ENCODE measurements around the gene SENP8. TPM values are rescaled to one million over a fixed set of nuclear protein-coding genes. Genes with fewer than 3 reads are reported as not detected.

The SENP8 gene
- total RNA-seq, 4 donors from 2014 or later: 1.3 to 4.2 (median 1.9) TPM

DNA sequence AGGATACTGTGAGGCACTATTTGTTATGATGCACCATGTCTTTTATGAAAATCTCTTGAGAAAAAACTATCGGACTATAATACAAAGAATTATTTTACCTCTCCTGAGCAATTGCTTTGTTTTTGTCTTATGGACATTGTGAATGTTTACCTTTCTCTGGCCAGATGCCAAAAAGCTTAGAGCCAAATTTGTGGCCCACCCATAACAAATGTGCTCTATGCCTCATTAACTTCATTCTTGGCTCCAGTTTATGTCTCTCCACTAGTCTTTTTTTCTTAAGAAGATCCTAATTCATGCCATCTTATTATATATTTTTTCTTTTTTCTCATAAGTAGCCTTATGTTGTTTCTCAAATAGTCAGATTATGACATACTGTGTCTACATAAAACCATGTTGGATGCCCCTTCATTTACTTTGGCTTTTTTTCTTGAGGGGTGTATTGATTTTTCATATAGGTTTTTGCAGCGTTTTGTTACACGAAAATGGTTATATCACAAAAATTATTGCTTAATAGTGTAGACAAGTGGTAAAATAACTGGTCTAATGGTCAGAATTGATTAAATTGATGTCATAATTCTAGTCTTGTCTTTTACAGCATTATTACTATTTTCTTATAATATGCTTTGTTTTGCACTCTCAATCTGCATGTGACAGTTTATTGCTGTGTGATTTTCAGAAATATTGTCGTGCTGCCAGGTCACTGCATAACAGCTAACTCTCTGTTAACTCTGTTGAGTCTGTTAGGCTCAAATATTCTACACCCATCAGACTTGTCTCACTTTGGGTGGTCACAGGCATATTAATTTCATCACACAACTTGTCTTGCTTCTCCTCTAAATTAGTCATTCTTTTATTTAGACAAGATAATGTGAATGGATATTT lies 18.2 kb downstream of the SENP8 start:
- DNase-seq (ENCODE audit: low spot score in 2 of 2): no peak
- Histone ChIP-seq H3K4me3 (no peak overlapping the region), H3K27me3 (no peaks in the 10 kb centered on the region), H3K27ac (no peak overlapping the region), H3K9me3 (no peaks in the 10 kb centered on the region), H3K36me3 (peaks cover 8% of the 10 kb centered on the region), H3K4me1 (no peaks in the 10 kb centered on the region)
- TF ChIP-seq POLR2A (IDR thresholded peaks at IDR 0.05) (no peak), POLR2AphosphoS5 (IDR thresholded peaks at IDR 0.05) (no peak), EP300 (IDR thresholded peaks at IDR 0.05) (no peak)
- TF ChIP-seq, protein P1, sequence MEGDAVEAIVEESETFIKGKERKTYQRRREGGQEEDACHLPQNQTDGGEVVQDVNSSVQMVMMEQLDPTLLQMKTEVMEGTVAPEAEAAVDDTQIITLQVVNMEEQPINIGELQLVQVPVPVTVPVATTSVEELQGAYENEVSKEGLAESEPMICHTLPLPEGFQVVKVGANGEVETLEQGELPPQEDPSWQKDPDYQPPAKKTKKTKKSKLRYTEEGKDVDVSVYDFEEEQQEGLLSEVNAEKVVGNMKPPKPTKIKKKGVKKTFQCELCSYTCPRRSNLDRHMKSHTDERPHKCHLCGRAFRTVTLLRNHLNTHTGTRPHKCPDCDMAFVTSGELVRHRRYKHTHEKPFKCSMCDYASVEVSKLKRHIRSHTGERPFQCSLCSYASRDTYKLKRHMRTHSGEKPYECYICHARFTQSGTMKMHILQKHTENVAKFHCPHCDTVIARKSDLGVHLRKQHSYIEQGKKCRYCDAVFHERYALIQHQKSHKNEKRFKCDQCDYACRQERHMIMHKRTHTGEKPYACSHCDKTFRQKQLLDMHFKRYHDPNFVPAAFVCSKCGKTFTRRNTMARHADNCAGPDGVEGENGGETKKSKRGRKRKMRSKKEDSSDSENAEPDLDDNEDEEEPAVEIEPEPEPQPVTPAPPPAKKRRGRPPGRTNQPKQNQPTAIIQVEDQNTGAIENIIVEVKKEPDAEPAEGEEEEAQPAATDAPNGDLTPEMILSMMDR (IDR thresholded peaks at IDR 0.05): no peak
- WGBS: 84% methylated on average over 4 of the region's 4 CpGs

DNA sequence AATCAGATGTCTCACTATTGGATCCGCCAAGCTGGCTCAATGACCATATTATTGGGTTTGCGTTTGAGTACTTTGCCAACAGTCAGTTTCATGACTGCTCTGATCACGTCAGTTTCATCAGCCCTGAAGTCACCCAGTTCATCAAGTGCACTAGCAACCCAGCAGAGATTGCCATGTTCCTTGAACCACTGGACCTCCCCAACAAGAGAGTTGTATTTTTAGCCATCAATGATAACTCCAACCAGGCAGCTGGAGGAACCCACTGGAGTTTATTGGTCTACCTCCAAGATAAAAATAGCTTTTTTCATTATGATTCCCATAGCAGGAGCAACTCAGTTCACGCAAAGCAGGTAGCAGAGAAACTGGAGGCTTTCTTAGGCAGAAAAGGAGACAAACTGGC lies 21.5 kb downstream of the SENP8 start:
- Histone ChIP-seq H3K4me1 (no peaks in the 10 kb centered on the region), H3K27me3 (no peaks in the 10 kb centered on the region), H3K27ac (no peak overlapping the region), H3K36me3 (peaks cover 8% of the 10 kb centered on the region), H3K9me3 (no peaks in the 10 kb centered on the region), H3K4me3 (no peak overlapping the region)
- DNase-seq (ENCODE audit: low spot score in 2 of 2): no peak
- TF ChIP-seq, protein P1 (IDR thresholded peaks at IDR 0.05): no peak
- 98% methylated on average over 4 of the region's 4 CpGs for WGBS

DNA sequence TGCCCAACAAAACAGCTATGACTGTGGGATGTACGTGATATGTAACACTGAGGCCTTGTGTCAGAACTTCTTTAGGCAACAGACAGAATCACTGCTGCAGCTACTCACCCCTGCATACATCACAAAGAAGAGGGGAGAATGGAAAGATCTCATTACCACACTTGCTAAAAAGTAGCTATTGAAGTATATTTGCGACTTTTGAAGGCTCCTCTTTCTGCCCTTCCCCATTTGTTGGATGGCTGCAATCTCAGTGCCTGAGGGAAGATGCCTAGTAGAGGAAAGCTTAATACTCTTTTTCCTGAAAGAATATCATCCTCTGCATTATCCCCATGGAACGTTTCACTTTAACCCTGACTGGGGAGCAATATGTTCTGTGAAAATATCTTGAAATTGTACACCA lies 21.9 kb downstream of the SENP8 start:
- H3K4me3 ChIP-seq: no peak overlapping the region
- peaks cover 8% of the 10 kb centered on the region for H3K36me3 ChIP-seq
- no peak for DNase-seq (ENCODE audit: low spot score in 2 of 2)
- WGBS: 69% methylated on average over 3 of the region's 3 CpGs
- H3K4me1 ChIP-seq: no peaks in the 10 kb centered on the region
- no peaks in the 10 kb centered on the region for H3K9me3 ChIP-seq
- no peak overlapping the region for H3K27ac ChIP-seq
- H3K27me3 ChIP-seq: no peaks in the 10 kb centered on the region
- TF ChIP-seq, protein P1 (IDR thresholded peaks at IDR 0.05): no peak
- TF ChIP-seq POLR2A (IDR thresholded peaks at IDR 0.05): no peak
- TF ChIP-seq EP300 (IDR thresholded peaks at IDR 0.05): no peak
- TF ChIP-seq POLR2AphosphoS5 (IDR thresholded peaks at IDR 0.05): no peak

DNA sequence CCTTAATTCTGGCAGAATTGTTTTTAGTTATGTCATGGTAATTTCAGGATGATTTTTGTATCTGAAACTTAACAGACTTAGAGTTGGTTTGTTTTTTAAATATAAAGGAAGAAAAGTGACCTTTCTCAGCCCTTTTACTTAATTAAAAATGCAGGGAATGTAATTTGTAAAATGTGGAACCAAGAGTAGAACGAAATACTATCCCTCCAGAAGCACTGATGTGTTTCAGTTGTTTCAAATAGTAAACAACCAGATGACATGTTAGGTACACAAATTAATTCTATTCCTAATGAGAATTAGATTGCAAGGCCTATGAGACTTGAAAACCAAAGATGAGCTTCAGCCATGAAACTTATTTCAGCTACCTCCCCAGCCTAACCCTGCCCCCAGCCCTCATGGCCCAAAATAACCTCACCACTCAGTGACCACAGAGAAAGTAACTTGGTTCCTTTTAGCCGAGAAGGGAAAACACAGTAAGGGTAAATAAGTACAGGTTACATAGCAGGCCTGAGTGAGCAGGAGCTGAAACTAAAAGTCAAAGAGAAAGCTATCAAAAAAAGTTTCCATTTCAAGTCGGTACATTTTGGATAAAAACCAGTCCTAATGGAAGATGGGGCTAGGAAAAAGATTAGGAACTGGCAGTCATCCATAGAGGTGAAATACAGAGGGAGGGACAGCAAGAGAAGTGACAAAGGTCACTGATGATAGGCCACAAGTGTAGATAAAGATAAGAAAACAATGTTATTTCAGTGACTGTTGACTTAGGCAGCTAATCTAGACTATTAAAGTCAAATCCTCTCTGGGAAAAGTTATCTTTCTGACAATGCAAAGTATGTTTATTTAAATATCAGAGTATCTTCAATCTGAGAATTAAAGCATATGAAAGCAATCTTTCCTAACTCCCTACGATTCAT lies 23.2 kb downstream of the SENP8 start:
- no peak for TF ChIP-seq POLR2A (IDR thresholded peaks at IDR 0.05)
- no peak for TF ChIP-seq POLR2AphosphoS5 (IDR thresholded peaks at IDR 0.05)
- no peak for TF ChIP-seq EP300 (IDR thresholded peaks at IDR 0.05)
- TF ChIP-seq, protein P1 (IDR thresholded peaks at IDR 0.05): no peak
- no peaks in the 10 kb centered on the region for H3K4me1 ChIP-seq
- H3K4me3 ChIP-seq: no peak overlapping the region
- 78% methylated on average over 4 of the region's 4 CpGs for WGBS
- no peak overlapping the region for H3K27ac ChIP-seq
- H3K27me3 ChIP-seq: no peaks in the 10 kb centered on the region
- no peak for DNase-seq (ENCODE audit: low spot score in 2 of 2)
- no peaks in the 10 kb centered on the region for H3K9me3 ChIP-seq
- H3K36me3 ChIP-seq: peaks cover 8% of the 10 kb centered on the region

DNA sequence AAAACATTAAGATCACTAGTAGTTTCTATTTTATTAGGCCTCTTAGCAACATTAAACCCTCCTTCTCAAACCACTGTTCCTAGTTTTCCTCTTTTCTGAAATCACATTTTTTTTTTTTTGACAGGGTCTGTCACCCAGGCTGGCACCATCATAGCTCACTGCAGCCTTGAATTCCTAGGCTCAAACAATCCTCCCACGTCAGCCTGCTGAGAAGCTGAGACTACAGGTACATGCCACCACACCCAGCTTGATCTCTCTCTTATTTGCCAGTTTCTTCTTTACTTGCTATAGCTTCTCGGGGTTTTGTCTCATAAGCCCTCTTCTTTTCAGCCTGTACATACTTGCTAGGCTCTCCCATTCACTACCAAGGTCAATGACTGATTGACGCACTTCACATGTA lies 28.0 kb downstream of the SENP8 start:
- no peaks in the 10 kb centered on the region for H3K27me3 ChIP-seq
- no peak overlapping the region for H3K27ac ChIP-seq
- WGBS: 63% methylated on average over 3 of the region's 3 CpGs
- no peaks in the 10 kb centered on the region for H3K4me1 ChIP-seq
- no peaks in the 10 kb centered on the region for H3K36me3 ChIP-seq
- DNase-seq (ENCODE audit: low spot score in 2 of 2): no peak
- H3K4me3 ChIP-seq: no peak overlapping the region
- TF ChIP-seq EP300 (IDR thresholded peaks at IDR 0.05): no peak
- TF ChIP-seq, protein P1 (IDR thresholded peaks at IDR 0.05): no peak
- no peak for TF ChIP-seq POLR2A (IDR thresholded peaks at IDR 0.05)
- no peak for TF ChIP-seq POLR2AphosphoS5 (IDR thresholded peaks at IDR 0.05)
- H3K9me3 ChIP-seq: no peaks in the 10 kb centered on the region
